ENCODE data around the gene TATDN3. TPM values are rescaled to one million over a fixed set of nuclear protein-coding genes. Genes with fewer than 3 reads are reported as not detected.
"Not testable (repeated sequence)": the region's sequence is repeated elsewhere in the genome, so short reads cannot be mapped to it uniquely, and the experiment has no call there.

TATDN3 gene
- total RNA-seq, 4 donors from 2014 or later, result 6.0 to 16.1 (median 13.1) TPM

GRCh38 chr1:212858461-212859265, 67.0 kb downstream of the TATDN3 start:
- peak overlapping the region; percentile 87 for H3K4me3 ChIP-seq (ENCODE audit: low read depth, poor library complexity, severe bottlenecking)
- DNase-seq (ENCODE audit: low spot score in 2 of 2), result no peak
- intact Hi-C loops (cut with DNase I; ENCODE audit: low total_unique reads), result no loop called here
- 6 to 15% methylated on average over 26 to 38 of the region's 54 CpGs for WGBS, 2 donors
- no peak for TF ChIP-seq POLR2A (IDR thresholded peaks at IDR 0.05)
- no peak for TF ChIP-seq CTCF (IDR thresholded peaks at IDR 0.05)

GRCh38 chr1:212860713-212861581, 69.3 kb downstream of the TATDN3 start:
- intact Hi-C loops (cut with DNase I; ENCODE audit: low total_unique reads), result no loop called here
- whole genome bisulfite sequencing, 2 donors, result 75 to 94% methylated on average over 5 of the region's 5 CpGs
- TF ChIP-seq CTCF (IDR thresholded peaks at IDR 0.05) (no peak), POLR2A (IDR thresholded peaks at IDR 0.05) (no peak)
- no peak for DNase-seq (ENCODE audit: low spot score in 2 of 2)
- H3K4me3 ChIP-seq (ENCODE audit: low read depth, poor library complexity, severe bottlenecking), result no peak overlapping the region

GRCh38 chr1:212862111-212862690, 70.5 kb downstream of the TATDN3 start:
- 90 to 92% methylated on average over 2 of the region's 2 CpGs for WGBS, 2 donors
- TF ChIP-seq CTCF (IDR thresholded peaks at IDR 0.05) (no peak), POLR2A (IDR thresholded peaks at IDR 0.05) (no peak)
- no peak for DNase-seq (ENCODE audit: low spot score in 2 of 2)
- H3K4me3 ChIP-seq (ENCODE audit: low read depth, poor library complexity, severe bottlenecking), result no peak overlapping the region
- intact Hi-C loops (cut with DNase I; ENCODE audit: low total_unique reads), result no loop called here

- 86 to 92% methylated on average over 10 of the region's 10 CpGs for WGBS, 2 donors
- intact Hi-C loops (cut with DNase I; ENCODE audit: low total_unique reads); H3K4me3 ChIP-seq (ENCODE audit: low read depth, poor library complexity, severe bottlenecking); DNase-seq (ENCODE audit: low spot score in 2 of 2): not testable (repeated sequence)
These were observed 71.7 kb downstream of the TATDN3 start for GRCh38 chr1:212863345-212863744.

GRCh38 chr1:212864201-212864600, 72.5 kb downstream of the TATDN3 start:
- no peak for DNase-seq (ENCODE audit: low spot score in 2 of 2)
- TF ChIP-seq CTCF (IDR thresholded peaks at IDR 0.05) (no peak), POLR2A (IDR thresholded peaks at IDR 0.05) (no peak)
- no peak overlapping the region for H3K4me3 ChIP-seq (ENCODE audit: low read depth, poor library complexity, severe bottlenecking)
- intact Hi-C loops (cut with DNase I; ENCODE audit: low total_unique reads), result no loop called here
- 74 to 88% methylated on average over 4 of the region's 4 CpGs for WGBS, 2 donors

Other genes starting within 250 kb of the TATDN3 start
- 10 to 100 TPM in 3 of 4 donors, 1 to 10 TPM in 1; 8.2 to 71.6 (median 17.2) TPM for gene ATF3, start 183.1 kb upstream of the TATDN3 start, total RNA-seq
- 1 to 10 TPM in 1 of 4 donors, under 1 TPM in 2, not detected in 1; 0.74 to 2.1 (median 0.84) TPM for gene BATF3, start 92.1 kb upstream of the TATDN3 start, total RNA-seq
- gene NSL1, start 117 bp upstream of the TATDN3 start, total RNA-seq, result 10 to 100 TPM; 13.9 to 41.8 (median 30.0) TPM
- not detected for gene SPATA45, start 55.8 kb downstream of the TATDN3 start, total RNA-seq
- 1 to 10 TPM; 1.9 to 9.1 (median 2.8) TPM for gene FLVCR1, start 66.4 kb downstream of the TATDN3 start, total RNA-seq
- under 1 TPM in 2 of 4 donors, not detected in 2; 0.37 to 0.71 TPM for gene VASH2, start 158.6 kb downstream of the TATDN3 start, total RNA-seq
- gene ANGEL2, start 224.0 kb downstream of the TATDN3 start, total RNA-seq, result 10 to 100 TPM; 23.8 to 53.3 (median 31.2) TPM